H1 (cell line): ENCODE results near the gene CDC42BPB. TPM values are rescaled to one million over a fixed set of nuclear protein-coding genes. Genes with fewer than 3 reads are reported as not detected.
A peak's percentile ranks its signal among the peaks of the same experiment; 100 is the strongest.

Experiments used
- CTCF ChIA-PET: fragments of 300-600 bp; sonication (Branson Sonifier 250); formaldehyde crosslinking; loops from one replicate; lab custom pipeline; 2021; ENCODE audit not compliant: partially characterized antibody; lab: Charles Lee
- POLR2A ChIA-PET: fragments of 300-600 bp; sonication (Branson Sonifier 250); formaldehyde crosslinking; loops from one replicate; lab custom pipeline; 2021; ENCODE audit warnings: inconsistent platforms; ENCODE audit not compliant: partially characterized antibody; lab: Charles Lee
- DNase-seq, 2 experiments: peaks; one replicate each; pipeline versions ENCODE4 v3.0.0 to v3.0.0-alpha.2; 2010 to 2022; ENCODE audit warnings: low spot score in 2 of 2, low read depth in 1 of 2, mixed read lengths in 1 of 2
- FAIRE-seq: peaks from 2 replicates; lab custom pipeline; 2011; peaks lifted over from hg19 to GRCh38; lab: Jason Lieb, UNC
- H2AFZ ChIP-seq: 2 replicates; pipeline ENCODE4 v1.8.1; 2012; ENCODE audit warnings: low read length, inconsistent platforms
- H2AK5ac ChIP-seq: 2 replicates; pipeline ENCODE4 v1.6.1; 2013; ENCODE audit warnings: low read depth, low read length
- H2BK120ac ChIP-seq: replicated peaks from 2 replicates; pipeline ENCODE3; 2013; ENCODE audit warnings: low read depth, low read length, inconsistent platforms
- H2BK12ac ChIP-seq: 2 replicates; pipeline ENCODE4 v1.6.1; 2013; ENCODE audit warnings: low read depth, low read length
- H2BK15ac ChIP-seq: 2 replicates; pipeline ENCODE4 v1.6.1; 2013; ENCODE audit warnings: low read length
- H2BK20ac ChIP-seq: 2 replicates; pipeline ENCODE4 v1.6.1; 2013; ENCODE audit warnings: low read length
- H2BK5ac ChIP-seq: 2 replicates; pipeline ENCODE4 v1.6.1; 2013; ENCODE audit warnings: low read depth, low read length
- H3K14ac ChIP-seq: 2 replicates; pipeline ENCODE4 v1.6.1; 2013; ENCODE audit warnings: inconsistent platforms; ENCODE audit not compliant: insufficient read length
- H3K18ac ChIP-seq: 2 replicates; pipeline ENCODE4 v1.6.1; 2013; ENCODE audit warnings: low read length; ENCODE audit errors: extremely low read depth
- H3K23ac ChIP-seq: 2 replicates; pipeline ENCODE4 v1.6.1; 2013; ENCODE audit warnings: inconsistent platforms; ENCODE audit not compliant: insufficient read length
- H3K23me2 ChIP-seq: 2 replicates; pipeline ENCODE4 v1.6.1; 2013; ENCODE audit warnings: low read depth, low read length
- H3K27ac ChIP-seq: 2 replicates; pipeline ENCODE4 v1.6.1; 2011; ENCODE audit warnings: low read depth, low read length, inconsistent platforms
- H3K27me3 ChIP-seq, 4 experiments: replicated peaks in 1 of 4; 1 replicate in 1 of 4; 2 replicates in 3 of 4; pipeline versions ENCODE4 v1.6.1 to v1.8.1; 2011 to 2013; ENCODE audit warnings: low read length in 3 of 4, mild to moderate bottlenecking in 3 of 4, inconsistent platforms in 2 of 4, mixed read lengths in 2 of 4, moderate library complexity in 1 of 4; ENCODE audit not compliant: control insufficient read depth in 3 of 4, insufficient read depth in 3 of 4; ENCODE audit errors: extremely low read depth in 1 of 4
- H3K36me3 ChIP-seq, 4 experiments: 2 replicates each; pipeline versions ENCODE4 v1.6.1 to v1.8.1; 2011 to 2013; ENCODE audit warnings: mild to moderate bottlenecking in 4 of 4, low read length in 3 of 4, moderate library complexity in 2 of 4, control low read depth in 1 of 4, inconsistent platforms in 1 of 4; ENCODE audit not compliant: insufficient read depth in 4 of 4, control insufficient read depth in 2 of 4
- H3K4ac ChIP-seq: replicated peaks from 2 replicates; pipeline ENCODE3; 2013; ENCODE audit warnings: low read length, low read depth, mixed read lengths, inconsistent platforms; ENCODE audit not compliant: insufficient read length
- H3K4me1 ChIP-seq, 4 experiments: replicated peaks in 1 of 4; 1 replicate in 1 of 4; 2 replicates in 3 of 4; pipeline versions ENCODE4 v1.6.1 to v1.8.1; 2011 to 2013; ENCODE audit warnings: low read length in 3 of 4, inconsistent platforms in 2 of 4, mixed read lengths in 1 of 4; ENCODE audit not compliant: insufficient read depth in 4 of 4, control insufficient read depth in 3 of 4
- H3K4me2 ChIP-seq, 2 experiments: 2 replicates each; pipeline versions ENCODE4 v1.6.1 to v1.8.1; 2011 to 2013; ENCODE audit warnings: low read depth in 2 of 2, low read length in 2 of 2, control low read depth in 1 of 2, inconsistent platforms in 1 of 2, mild to moderate bottlenecking in 1 of 2; ENCODE audit not compliant: insufficient read depth in 1 of 2
- H3K4me3 ChIP-seq, 4 experiments: fragments of 200-600, 300-600 bp in 1 of 4; sonication (generic), shearing (Covaris generic), sonication (Bioruptor Twin) in 1 of 4; 2 replicates each; pipeline versions ENCODE4 v1.5.1 to v1.8.1; 2011 to 2016; ENCODE audit warnings: low read length in 4 of 4, low read depth in 3 of 4, control low read depth in 2 of 4, inconsistent platforms in 2 of 4, mild to moderate bottlenecking in 2 of 4, mixed read lengths in 1 of 4, moderate library complexity in 1 of 4; ENCODE audit not compliant: insufficient read depth in 2 of 4; ENCODE audit errors: extremely low read depth in 1 of 4
- H3K56ac ChIP-seq: replicated peaks from 2 replicates; pipeline ENCODE3; 2013; ENCODE audit warnings: low read depth, mild to moderate bottlenecking, mixed read lengths, low read length, inconsistent platforms; ENCODE audit not compliant: insufficient read length
- H3K79me1 ChIP-seq: 2 replicates; pipeline ENCODE4 v1.6.1; 2013; ENCODE audit warnings: low read depth, low read length, control low read depth
- H3K79me2 ChIP-seq, 2 experiments: 2 replicates each; pipeline versions ENCODE4 v1.6.1 to v1.8.1; 2012 to 2013; ENCODE audit warnings: low read length in 2 of 2, mild to moderate bottlenecking in 2 of 2, inconsistent platforms in 1 of 2; ENCODE audit not compliant: insufficient read depth in 2 of 2, control insufficient read depth in 1 of 2
- H3K9ac ChIP-seq, 4 experiments: replicated peaks in 1 of 4; 1 replicate in 1 of 4; 2 replicates in 3 of 4; pipeline versions ENCODE4 v1.6.1 to v1.8.1; 2011 to 2013; ENCODE audit warnings: low read depth in 3 of 4, low read length in 3 of 4, control low read depth in 2 of 4, mild to moderate bottlenecking in 2 of 4, moderate library complexity in 2 of 4, inconsistent platforms in 1 of 4; ENCODE audit errors: extremely low read depth in 1 of 4
- H3K9me3 ChIP-seq, 2 experiments: 2 replicates each; pipeline versions ENCODE4 v1.6.1 to v1.8.1; 2012 to 2013; ENCODE audit warnings: mild to moderate bottlenecking in 2 of 2, moderate library complexity in 2 of 2, control low read depth in 1 of 2, inconsistent platforms in 1 of 2, low read depth in 1 of 2, low read length in 1 of 2, mixed read lengths in 1 of 2; ENCODE audit not compliant: insufficient read depth in 2 of 2
- H4K20me1 ChIP-seq, 2 experiments: replicated peaks in 1 of 2; 2 replicates each; pipeline versions ENCODE3 to v1.8.1; 2011 to 2013; ENCODE audit warnings: inconsistent platforms in 2 of 2, low read length in 2 of 2, mild to moderate bottlenecking in 1 of 2; ENCODE audit not compliant: insufficient read depth in 2 of 2, control insufficient read depth in 1 of 2
- H4K5ac ChIP-seq: 2 replicates; pipeline ENCODE4 v1.6.1; 2013; ENCODE audit warnings: low read length, low read depth, mixed read lengths, inconsistent platforms; ENCODE audit not compliant: insufficient read length
- H4K8ac ChIP-seq: 2 replicates; pipeline ENCODE4 v1.8.0; 2013; ENCODE audit warnings: mild to moderate bottlenecking, moderate library complexity, low read length, inconsistent platforms; ENCODE audit not compliant: insufficient read depth; ENCODE audit errors: extremely low read depth
- H4K91ac ChIP-seq: replicated peaks from 2 replicates; pipeline ENCODE3; 2013; ENCODE audit warnings: low read length, mixed read lengths, inconsistent platforms; ENCODE audit not compliant: insufficient read length
- EZH2 ChIP-seq: fragments of 200-600 bp; sonication (generic); IDR thresholded peaks from 2 replicates; pipeline ENCODE4 v1.7.1; 2012; ENCODE audit warnings: low read depth, mild to moderate bottlenecking, moderate library complexity, low read length, inconsistent platforms; ENCODE audit not compliant: severe bottlenecking
- MAX ChIP-seq: IDR thresholded peaks from 2 replicates; pipeline ENCODE4 v1.6.1; 2012; ENCODE audit warnings: inconsistent platforms
- POLR2AphosphoS5 ChIP-seq: IDR thresholded peaks from 2 replicates; pipeline ENCODE4 v1.6.1; 2011; ENCODE audit warnings: low read depth, low read length
- SRF ChIP-seq: IDR thresholded peaks from 2 replicates; pipeline ENCODE4 v1.6.1; 2011; ENCODE audit warnings: mild to moderate bottlenecking, low read depth, low read length, moderate library complexity
- YY1 ChIP-seq: IDR thresholded peaks from 2 replicates; pipeline ENCODE4 v1.6.1; 2011; ENCODE audit warnings: low read depth, mild to moderate bottlenecking, low read length
- WGBS, 2 experiments: shearing (Covaris generic) in 1 of 2; methylation state at CpG; one replicate each; pipeline versions ENCODE4 v1.1.6 to v1.1.7; 2013 to 2015; ENCODE audit warnings: low lambda C conversion rate in 2 of 2, mixed read lengths in 2 of 2, inconsistent platforms in 1 of 2, low coverage in 1 of 2, missing lambda C conversion rate in 1 of 2; ENCODE audit not compliant: insufficient replicate concordance in 2 of 2, insufficient coverage in 1 of 2, insufficient read length in 1 of 2; ENCODE audit errors: extremely low coverage in 1 of 2, missing lambda C conversion rate in 1 of 2; 5-methylcytosine and 5-hydroxymethylcytosine counted together
- polyA plus RNA-seq, 7 experiments: library from polyadenylated mRNA; depleted of rRNA in 3 of 7; stranded (reverse) in 5 of 7; unstranded in 2 of 7; fragments of >200 nt in 5 of 7; fragments of 200-250 nt in 2 of 7; gene quantifications; 1 replicate in 5 of 7; 2 replicates in 1 of 7; 4 replicates in 1 of 7; pipeline versions ENCODE4 v1.2.1 to v1.2.3, GENCODE V29; 2011 to 2013; ENCODE audit warnings: missing spikeins in 2 of 7, mixed read lengths in 2 of 7
- total RNA-seq: library from RNA; stranded (reverse); fragmentation: NEBNext Ultra II Directional; extraction: Animal tissue kit (Norgen Biotek cat#: 25700); gene quantifications from 2 replicates; pipeline ENCODE4 v1.2.1, GENCODE V29; 2021

CDC42BPB gene
- total and polyA plus RNA-seq, 2 of the 8 experiments (the other 6 are each of a cell fraction or from before 2014, with no cell fraction given), result 51.2 to 88.2 TPM

GRCh38 chr14:102931580-102932285 is 125.6 kb downstream of the CDC42BPB start:
- no peak overlapping the region for H2AFZ ChIP-seq
- H3K27ac ChIP-seq, result no peak overlapping the region
- no peak overlapping the region for H4K91ac ChIP-seq
- H3K4me3 ChIP-seq, result no peak overlapping the region
- POLR2A ChIA-PET, result interaction anchor here (0.9 kb wide), 3 partner anchors 9 to 22 kb away, joined by 3 to 4 read pairs (median 3); no protein-coding TSS in a partner anchor
- no peak overlapping the region; a peak in 1 of 4 replicates for H3K4me2 ChIP-seq
- no peak overlapping the region for H3K9ac ChIP-seq
- no peak overlapping the region for H3K14ac ChIP-seq
- no peak overlapping the region for H3K4ac ChIP-seq
- H3K23ac ChIP-seq, result no peak overlapping the region
- H3K79me2 ChIP-seq, result no peaks in the 10 kb centered on the region
- H3K79me1 ChIP-seq, result no peaks in the 10 kb centered on the region
- H4K8ac ChIP-seq, result no peak overlapping the region
- WGBS, 2 experiments, result 85% methylated on average over 12 of the region's 12 CpGs; no CpG with 5 or more reads in 1 of the 2 experiments
- no peaks in the 10 kb centered on the region for H3K9me3 ChIP-seq
- DNase-seq (no peak), FAIRE-seq (no peak)
- H2BK15ac ChIP-seq, result no peak overlapping the region
- H2AK5ac ChIP-seq, result no peak overlapping the region
- H3K4me1 ChIP-seq, result peaks cover 0 to 22% (median 15%) of the 10 kb centered on the region in 4 experiments; a peak in 6 of 7 replicates
- H3K18ac ChIP-seq, result no peak overlapping the region
- no peak overlapping the region for H2BK12ac ChIP-seq
- H3K56ac ChIP-seq, result no peak overlapping the region
- TF ChIP-seq EZH2 (no peak), MAX (no peak), POLR2AphosphoS5 (0 out of 2 replicates have a peak, but pooled peaks have one; percentile 24), YY1 (no peak), SRF (no peak)
- H2BK5ac ChIP-seq, result no peak overlapping the region
- peaks cover 0 to 14% (median 4%) of the 10 kb centered on the region in 4 experiments; a peak in 4 of 8 replicates for H3K36me3 ChIP-seq
- H3K23me2 ChIP-seq, result peaks cover 21% of the 10 kb centered on the region; the same call in 1 of the 2 replicates
- no peak overlapping the region for H2BK20ac ChIP-seq
- H4K5ac ChIP-seq, result no peak overlapping the region
- peaks cover 0 to 12% of the 10 kb centered on the region in 2 experiments for H4K20me1 ChIP-seq
- CTCF ChIA-PET, result interaction anchor here (0.6 to 1.3 kb wide), 5 partner anchors 12 to 266 kb away, joined by 3 read pairs; no protein-coding TSS in a partner anchor
- H3K27me3 ChIP-seq, result peaks cover 25 to 49% (median 47%) of the 10 kb centered on the region in 4 experiments
- H2BK120ac ChIP-seq, result no peak overlapping the region
